HepG2 (cell line): ENCODE measurements around the gene NPHS1. TPM values are rescaled to one million over a fixed set of nuclear protein-coding genes. Genes with fewer than 3 reads are reported as not detected.

Source experiments
- ARID3A ChIP-seq: IDR thresholded peaks from 2 replicates; pipeline ENCODE4 v1.6.1; 2012; ENCODE audit warnings: low read depth, low read length, improper control_type of control experiment
- ATF3 ChIP-seq: sonication (generic); formaldehyde crosslinking; IDR thresholded peaks from 2 replicates; pipeline ENCODE4 v1.4.0; 2020; ENCODE audit warnings: missing genetic modification reagents
- ATM ChIP-seq: fragments of 450-650 bp; IDR thresholded peaks from 2 replicates; pipeline ENCODE4 v1.7.1; 2017; ENCODE audit warnings: mild to moderate bottlenecking, borderline replicate concordance
- CENPBD1 ChIP-seq: sonication (generic); formaldehyde crosslinking; IDR thresholded peaks from 2 replicates; pipeline ENCODE4 v1.8.0; 2022; ENCODE audit warnings: missing genetic modification reagents, low read depth, mild to moderate bottlenecking, borderline replicate concordance
- FOXO4 ChIP-seq: sonication (generic); formaldehyde crosslinking; conservative IDR thresholded peaks from 2 replicates; pipeline ENCODE4 v1.8.1; 2023; ENCODE audit warnings: missing genetic modification reagents
- GTF3A ChIP-seq: sonication (generic); formaldehyde crosslinking; conservative IDR thresholded peaks from 2 replicates; pipeline ENCODE4 v1.4.0; 2020; ENCODE audit warnings: mild to moderate bottlenecking, missing genetic modification reagents
- IRX3 ChIP-seq: sonication (generic); formaldehyde crosslinking; IDR thresholded peaks from 2 replicates; pipeline ENCODE4 v1.8.1; 2023; ENCODE audit warnings: mild to moderate bottlenecking, low read depth, missing genetic modification reagents, borderline replicate concordance
- KMT2A ChIP-seq: sonication (generic); formaldehyde crosslinking; IDR thresholded peaks from 2 replicates; pipeline ENCODE4 v1.4.0; 2020; ENCODE audit warnings: missing genetic modification reagents
- MAZ ChIP-seq, 2 experiments: sonication (generic) in 1 of 2; formaldehyde crosslinking in 1 of 2; IDR thresholded peaks; 2 replicates each; pipeline versions ENCODE4 v1.5.0 to v1.6.1; 2012 to 2020; ENCODE audit warnings: low read depth in 2 of 2, mild to moderate bottlenecking in 2 of 2, borderline replicate concordance in 1 of 2, improper control_type of control experiment in 1 of 2, low read length in 1 of 2, missing genetic modification reagents in 1 of 2, moderate library complexity in 1 of 2
- MED8 ChIP-seq: sonication (generic); formaldehyde crosslinking; IDR thresholded peaks from 2 replicates; pipeline ENCODE4 v1.8.1; 2023; ENCODE audit warnings: mild to moderate bottlenecking, missing genetic modification reagents; ENCODE audit not compliant: insufficient replicate concordance
- RAD21 ChIP-seq: fragments of 450-650 bp; formaldehyde crosslinking; IDR thresholded peaks from 2 replicates; pipeline ENCODE4 v1.5.0; 2020; ENCODE audit warnings: mild to moderate bottlenecking
- RARA ChIP-seq: IDR thresholded peaks from 2 replicates; pipeline ENCODE4 v1.6.1; 2016; ENCODE audit warnings: missing genetic modification reagents, missing compliant biosample characterization
- YEATS2 ChIP-seq: sonication (generic); formaldehyde crosslinking; IDR thresholded peaks from 2 replicates; pipeline ENCODE4 v1.4.0; 2020; ENCODE audit warnings: missing genetic modification reagents, borderline replicate concordance
- ZBTB2 ChIP-seq: sonication (generic); formaldehyde crosslinking; IDR thresholded peaks from 2 replicates; pipeline ENCODE4 v1.8.0; 2022; ENCODE audit warnings: low read depth, missing genetic modification reagents
- ZC3H4 ChIP-seq: sonication (generic); formaldehyde crosslinking; IDR thresholded peaks from 2 replicates; pipeline ENCODE4 v1.4.0; 2020; ENCODE audit warnings: missing genetic modification reagents, borderline replicate concordance
- ZNF17 ChIP-seq: sonication (generic); formaldehyde crosslinking; IDR thresholded peaks from 2 replicates; pipeline ENCODE4 v1.5.0; 2020; ENCODE audit warnings: mild to moderate bottlenecking, missing genetic modification reagents
- ZNF253 ChIP-seq: sonication (generic); formaldehyde crosslinking; IDR thresholded peaks from 2 replicates; pipeline ENCODE4 v1.8.0; 2022; ENCODE audit warnings: mild to moderate bottlenecking, missing genetic modification reagents, borderline replicate concordance
- ZNF484 ChIP-seq: sonication (generic); formaldehyde crosslinking; IDR thresholded peaks from 2 replicates; pipeline ENCODE4 v1.5.1; 2020; ENCODE audit warnings: mild to moderate bottlenecking, low read depth, missing genetic modification reagents, borderline replicate concordance
- ZNF550 ChIP-seq: sonication (generic); formaldehyde crosslinking; IDR thresholded peaks from 2 replicates; pipeline ENCODE4 v1.4.0; 2020; ENCODE audit warnings: mild to moderate bottlenecking, missing genetic modification reagents, borderline replicate concordance
- ZNF607 ChIP-seq: sonication (generic); formaldehyde crosslinking; IDR thresholded peaks from 2 replicates; pipeline ENCODE4 v1.5.1; 2020; ENCODE audit warnings: missing genetic modification reagents, mild to moderate bottlenecking, borderline replicate concordance
- ZNF619 ChIP-seq: sonication (generic); formaldehyde crosslinking; IDR thresholded peaks from 2 replicates; pipeline ENCODE4 v1.4.0; 2020; ENCODE audit warnings: mild to moderate bottlenecking, missing genetic modification reagents
- ZNF709 ChIP-seq: sonication (generic); formaldehyde crosslinking; IDR thresholded peaks from 2 replicates; pipeline ENCODE4 v1.5.0; 2020; ENCODE audit warnings: mild to moderate bottlenecking, missing genetic modification reagents
- ZNF775 ChIP-seq: sonication (generic); formaldehyde crosslinking; IDR thresholded peaks from 2 replicates; pipeline ENCODE4 v1.4.0; 2020; ENCODE audit warnings: missing genetic modification reagents, mild to moderate bottlenecking, moderate library complexity, borderline replicate concordance
- ZNF792 ChIP-seq: IDR thresholded peaks from 2 replicates; pipeline ENCODE4 v1.6.1; 2016
- polyA plus RNA-seq, 8 experiments: library from polyadenylated mRNA; depleted of rRNA in 3 of 8; stranded (reverse) in 7 of 8; unstranded in 1 of 8; fragments of >200 nt; fragmentation: Illumina TruSeq in 4 of 8; extraction: Trizol in 4 of 8; gene quantifications; 2 replicates each; pipeline versions ENCODE4 v1.2.1 to v1.2.3, GENCODE V29; 2011 to 2016; ENCODE audit warnings: low read depth in 4 of 8, missing spikeins in 1 of 8, mixed read lengths in 1 of 8; ENCODE audit not compliant: insufficient read depth in 1 of 8
- total RNA-seq, 5 experiments: library from RNA; depleted of rRNA; stranded (reverse); fragments of >200 nt; fragmentation: Illumina TruSeq; extraction: Trizol; gene quantifications; 2 replicates each; pipeline ENCODE4 v1.2.3, GENCODE V29; 2016; ENCODE audit warnings: low read depth in 1 of 5

The NPHS1 gene
- total and polyA plus RNA-seq, 2 of the 13 experiments (the other 11 are each of a cell fraction or from before 2014, with no cell fraction given) = not detected

- TF ChIP-seq ARID3A (no peak), ZNF484 (no peak), RAD21 (peak; percentile 34; the same call in 1 of the 2 replicates), ZC3H4 (no peak), MED8 (CRISPR knock-in tag) (no peak), ZNF709 (CRISPR knock-in tag) (no peak), ZNF253 (CRISPR knock-in tag) (no peak), MAZ (IDR thresholded peaks at IDR 0.05; ENCODE audit: borderline replicate concordance, low read depth, low read length) (no peak), MAZ (CRISPR knock-in tag; IDR thresholded peaks at IDR 0.05; ENCODE audit: low read depth) (no peak), ATF3 (CRISPR knock-in tag) (peak; percentile 47; the same call in 1 of the 2 replicates), ZNF792 (CRISPR knock-in tag) (no peak), ZNF17 (CRISPR knock-in tag) (no peak), YEATS2 (no peak), CENPBD1 (CRISPR knock-in tag) (no peak), ZNF607 (CRISPR knock-in tag) (no peak), GTF3A (CRISPR knock-in tag) (no peak), ZNF619 (no peak), IRX3 (CRISPR knock-in tag) (no peak), ZBTB2 (CRISPR knock-in tag) (no peak), FOXO4 (CRISPR knock-in tag) (no peak), RARA (CRISPR knock-in tag) (peak; percentile 76), KMT2A (CRISPR knock-in tag) (no peak), ZNF775 (CRISPR knock-in tag) (no peak), ATM (no peak), ZNF550 (no peak)
Observed at GRCh38 chr19:35783469-35784434, 68.6 kb downstream of the NPHS1 start (continued).
